ENCODE measurements around the gene SUPT20HL2.
"Not testable (repeated sequence)": the region's sequence is repeated elsewhere in the genome, so short reads cannot be mapped to it uniquely, and the experiment has no call there.

DNA sequence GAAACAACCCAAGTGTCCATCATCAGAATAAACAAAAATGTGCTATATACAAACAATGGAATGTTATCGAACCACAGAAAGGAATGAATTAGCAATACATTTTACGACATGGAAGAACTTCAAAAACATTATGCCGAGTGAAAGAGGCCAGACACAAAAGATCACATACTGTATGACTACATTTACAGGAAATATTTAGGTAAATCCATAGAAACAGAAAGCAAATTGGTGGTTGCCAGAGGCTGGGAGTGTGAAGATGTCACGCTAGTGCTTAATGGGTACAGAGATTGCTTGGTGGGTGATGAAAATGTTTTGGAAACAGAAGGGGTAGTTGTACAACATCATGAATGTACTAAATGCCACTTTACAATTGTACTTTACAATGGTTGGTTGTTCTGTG, 5.1 kb downstream of the SUPT20HL2 start:
- TF ChIP-seq, protein P1, sequence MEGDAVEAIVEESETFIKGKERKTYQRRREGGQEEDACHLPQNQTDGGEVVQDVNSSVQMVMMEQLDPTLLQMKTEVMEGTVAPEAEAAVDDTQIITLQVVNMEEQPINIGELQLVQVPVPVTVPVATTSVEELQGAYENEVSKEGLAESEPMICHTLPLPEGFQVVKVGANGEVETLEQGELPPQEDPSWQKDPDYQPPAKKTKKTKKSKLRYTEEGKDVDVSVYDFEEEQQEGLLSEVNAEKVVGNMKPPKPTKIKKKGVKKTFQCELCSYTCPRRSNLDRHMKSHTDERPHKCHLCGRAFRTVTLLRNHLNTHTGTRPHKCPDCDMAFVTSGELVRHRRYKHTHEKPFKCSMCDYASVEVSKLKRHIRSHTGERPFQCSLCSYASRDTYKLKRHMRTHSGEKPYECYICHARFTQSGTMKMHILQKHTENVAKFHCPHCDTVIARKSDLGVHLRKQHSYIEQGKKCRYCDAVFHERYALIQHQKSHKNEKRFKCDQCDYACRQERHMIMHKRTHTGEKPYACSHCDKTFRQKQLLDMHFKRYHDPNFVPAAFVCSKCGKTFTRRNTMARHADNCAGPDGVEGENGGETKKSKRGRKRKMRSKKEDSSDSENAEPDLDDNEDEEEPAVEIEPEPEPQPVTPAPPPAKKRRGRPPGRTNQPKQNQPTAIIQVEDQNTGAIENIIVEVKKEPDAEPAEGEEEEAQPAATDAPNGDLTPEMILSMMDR (IDR thresholded peaks at IDR 0.05; ENCODE audit: low read depth, low read length) = not testable (repeated sequence)
- TF ChIP-seq EZH2phosphoT487 (IDR thresholded peaks at IDR 0.05; ENCODE audit: low read depth) = not testable (repeated sequence)

All from OCI-LY3 (cell line).